ENCODE measurements around the gene SYNE1.
A peak's percentile ranks its signal among the peaks of the same experiment; 100 is the strongest.
"Not testable (repeated sequence)": the region's sequence is repeated elsewhere in the genome, so short reads cannot be mapped to it uniquely, and the experiment has no call there.

The SYNE1 gene, protein sequence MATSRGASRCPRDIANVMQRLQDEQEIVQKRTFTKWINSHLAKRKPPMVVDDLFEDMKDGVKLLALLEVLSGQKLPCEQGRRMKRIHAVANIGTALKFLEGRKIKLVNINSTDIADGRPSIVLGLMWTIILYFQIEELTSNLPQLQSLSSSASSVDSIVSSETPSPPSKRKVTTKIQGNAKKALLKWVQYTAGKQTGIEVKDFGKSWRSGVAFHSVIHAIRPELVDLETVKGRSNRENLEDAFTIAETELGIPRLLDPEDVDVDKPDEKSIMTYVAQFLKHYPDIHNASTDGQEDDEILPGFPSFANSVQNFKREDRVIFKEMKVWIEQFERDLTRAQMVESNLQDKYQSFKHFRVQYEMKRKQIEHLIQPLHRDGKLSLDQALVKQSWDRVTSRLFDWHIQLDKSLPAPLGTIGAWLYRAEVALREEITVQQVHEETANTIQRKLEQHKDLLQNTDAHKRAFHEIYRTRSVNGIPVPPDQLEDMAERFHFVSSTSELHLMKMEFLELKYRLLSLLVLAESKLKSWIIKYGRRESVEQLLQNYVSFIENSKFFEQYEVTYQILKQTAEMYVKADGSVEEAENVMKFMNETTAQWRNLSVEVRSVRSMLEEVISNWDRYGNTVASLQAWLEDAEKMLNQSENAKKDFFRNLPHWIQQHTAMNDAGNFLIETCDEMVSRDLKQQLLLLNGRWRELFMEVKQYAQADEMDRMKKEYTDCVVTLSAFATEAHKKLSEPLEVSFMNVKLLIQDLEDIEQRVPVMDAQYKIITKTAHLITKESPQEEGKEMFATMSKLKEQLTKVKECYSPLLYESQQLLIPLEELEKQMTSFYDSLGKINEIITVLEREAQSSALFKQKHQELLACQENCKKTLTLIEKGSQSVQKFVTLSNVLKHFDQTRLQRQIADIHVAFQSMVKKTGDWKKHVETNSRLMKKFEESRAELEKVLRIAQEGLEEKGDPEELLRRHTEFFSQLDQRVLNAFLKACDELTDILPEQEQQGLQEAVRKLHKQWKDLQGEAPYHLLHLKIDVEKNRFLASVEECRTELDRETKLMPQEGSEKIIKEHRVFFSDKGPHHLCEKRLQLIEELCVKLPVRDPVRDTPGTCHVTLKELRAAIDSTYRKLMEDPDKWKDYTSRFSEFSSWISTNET (N-terminal part only)

DNA sequence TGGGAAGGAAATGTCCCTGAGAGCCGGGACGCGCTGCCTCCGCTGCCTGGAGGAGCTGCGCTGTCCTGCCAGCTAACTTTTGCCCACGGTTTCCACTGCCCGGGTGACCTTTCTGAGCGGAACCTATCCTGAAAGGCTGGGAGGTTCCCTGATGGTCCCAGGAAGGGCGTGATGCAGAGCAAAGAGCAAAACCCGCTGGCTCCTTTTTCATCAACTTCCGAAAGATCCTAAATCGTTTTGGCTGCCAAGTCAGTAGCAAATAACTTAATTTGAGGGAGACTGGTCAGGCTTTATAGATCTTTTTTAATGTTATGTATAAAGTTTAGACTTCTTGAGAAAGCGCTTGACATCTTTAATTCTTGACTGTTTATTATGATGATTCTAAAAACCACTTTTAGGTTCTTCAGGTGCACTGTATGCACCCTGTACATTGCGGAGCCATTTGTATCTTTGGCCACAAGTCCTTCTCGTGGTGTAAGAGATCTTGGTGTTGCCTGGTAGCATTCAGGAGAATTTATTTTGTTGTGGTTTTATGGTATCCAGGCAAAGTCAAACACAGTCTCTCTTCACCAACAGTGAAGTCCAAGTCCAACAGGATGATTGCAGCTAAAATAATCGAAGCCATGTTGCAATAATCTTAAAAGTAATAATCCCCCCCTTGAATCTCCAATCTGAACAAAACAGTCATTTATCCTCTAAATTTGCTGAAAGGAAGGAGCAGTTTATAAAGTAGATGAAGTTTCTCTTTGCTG lies at the start of gene SYNE1:
Gene SYNE1, minus strand, starts transcription at position 67 of the 752 bp plus-strand sequence. CDS start 9,031 bp downstream, outside the sequence.
- DNase-seq (ENCODE audit: low read depth): no peak

DNA sequence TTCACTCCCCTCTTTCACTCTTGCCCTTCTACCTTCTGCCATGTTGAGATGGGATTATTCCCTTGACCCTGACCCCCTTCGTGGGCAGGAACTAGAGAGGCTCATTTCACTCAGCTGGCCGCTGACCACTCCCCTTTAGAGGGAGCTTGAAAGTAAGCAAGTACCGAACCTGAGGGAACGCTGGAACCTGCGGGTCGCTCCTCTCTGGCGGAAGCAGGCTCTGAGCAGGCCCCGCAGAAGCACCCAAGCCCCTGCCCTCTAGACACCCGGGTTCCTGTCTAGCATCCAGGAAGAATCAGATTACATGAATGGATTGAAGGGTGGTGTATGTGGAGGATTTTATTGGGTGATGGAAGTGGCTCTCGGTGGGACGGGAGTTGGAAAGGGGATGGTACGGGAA lies 48.7 kb upstream of the SYNE1 start:
- DNase-seq (ENCODE audit: low read depth): no peak

DNA sequence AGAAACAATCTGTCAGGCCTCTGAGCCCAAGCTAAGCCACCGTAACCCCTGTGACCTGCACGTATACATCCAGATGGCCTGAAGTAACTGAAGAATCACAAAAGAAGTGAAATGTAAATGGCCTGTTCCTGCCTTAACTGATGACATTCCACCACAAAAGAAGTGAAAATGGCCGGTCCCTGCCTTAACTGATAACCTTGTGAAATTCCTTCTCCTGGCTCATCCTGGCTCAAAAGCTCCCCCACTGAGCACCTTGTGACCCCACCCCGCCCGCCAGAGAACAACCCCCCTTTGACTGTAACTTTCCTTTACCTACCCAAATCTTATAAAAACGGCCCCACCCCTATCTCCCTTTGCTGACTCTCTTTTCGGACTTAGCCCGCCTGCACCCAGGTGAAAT lies 45.8 kb upstream of the SYNE1 start:
- DNase-seq (ENCODE audit: low read depth): not testable (repeated sequence)

DNA sequence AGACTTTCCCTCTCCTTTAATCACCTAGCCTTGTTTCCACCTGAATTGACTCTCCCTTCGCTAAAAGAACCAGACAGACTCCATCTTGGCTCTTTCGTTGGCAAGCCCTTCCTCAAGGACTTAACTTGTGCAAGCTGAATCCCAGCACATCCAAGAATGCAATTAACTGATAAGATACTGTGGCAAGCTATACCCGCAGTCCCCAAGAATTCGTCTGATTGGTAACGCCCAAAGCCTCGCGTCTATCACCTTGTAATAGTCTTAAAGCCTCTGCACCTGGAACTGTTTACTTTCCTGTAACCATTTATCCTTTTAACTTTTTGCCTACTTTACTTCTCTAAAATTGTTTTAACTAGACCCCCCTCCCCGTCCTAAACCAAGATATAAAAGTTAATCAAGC lies 45.0 kb upstream of the SYNE1 start:
- DNase-seq (ENCODE audit: low read depth): no peak

DNA sequence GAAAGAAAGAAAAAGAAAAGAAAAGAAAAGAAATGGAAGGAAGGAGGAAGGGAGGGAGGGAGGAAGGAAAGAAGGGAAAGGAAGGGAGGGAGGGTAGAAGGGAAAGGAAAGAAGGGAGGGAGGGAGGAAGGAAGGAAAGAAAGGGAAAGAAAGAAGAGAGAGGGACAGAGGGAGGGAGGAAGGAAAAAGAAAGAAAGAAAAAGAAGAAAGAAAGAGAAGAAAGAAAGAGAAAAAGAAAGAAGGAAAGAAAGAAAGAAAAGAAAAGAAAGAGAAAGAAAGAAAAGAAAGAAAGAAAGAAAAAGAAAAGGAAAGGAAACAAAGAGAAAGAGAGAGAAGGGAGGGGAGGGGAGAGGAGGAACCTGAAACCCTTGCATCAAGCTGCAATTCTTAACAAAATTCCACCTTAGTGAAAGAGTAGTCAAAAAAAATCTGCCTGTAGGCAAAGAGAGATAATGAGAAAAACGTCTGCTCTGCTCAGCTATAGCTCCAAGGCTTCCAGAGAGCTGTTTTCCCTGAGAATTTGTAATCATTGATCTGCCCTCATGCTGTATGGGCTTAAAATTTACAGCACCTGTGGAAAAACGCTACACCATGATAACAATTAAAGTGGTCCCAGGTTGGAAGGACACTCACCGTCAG lies 43.8 kb upstream of the SYNE1 start:
- no peak for DNase-seq (ENCODE audit: low read depth)

DNA sequence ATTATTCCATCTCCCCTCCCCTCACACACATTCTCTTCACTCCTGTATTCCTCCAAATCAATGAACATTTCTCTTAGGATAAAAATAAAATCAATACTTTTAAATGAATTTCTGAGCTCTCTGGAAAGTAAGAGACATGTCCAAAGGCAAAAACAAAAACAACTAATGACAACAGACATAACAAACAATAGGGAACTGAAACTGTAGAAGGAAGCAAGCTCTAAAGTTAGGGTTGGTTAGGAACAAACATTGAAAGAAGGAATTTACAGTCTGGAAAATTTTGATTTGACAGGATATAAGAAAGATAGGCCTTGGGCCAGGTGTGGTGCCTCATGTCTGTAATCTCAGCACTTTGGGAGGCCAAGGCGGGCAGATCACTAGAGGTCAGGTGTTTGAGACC lies 43.0 kb upstream of the SYNE1 start:
- no peak for DNase-seq (ENCODE audit: low read depth)

DNA sequence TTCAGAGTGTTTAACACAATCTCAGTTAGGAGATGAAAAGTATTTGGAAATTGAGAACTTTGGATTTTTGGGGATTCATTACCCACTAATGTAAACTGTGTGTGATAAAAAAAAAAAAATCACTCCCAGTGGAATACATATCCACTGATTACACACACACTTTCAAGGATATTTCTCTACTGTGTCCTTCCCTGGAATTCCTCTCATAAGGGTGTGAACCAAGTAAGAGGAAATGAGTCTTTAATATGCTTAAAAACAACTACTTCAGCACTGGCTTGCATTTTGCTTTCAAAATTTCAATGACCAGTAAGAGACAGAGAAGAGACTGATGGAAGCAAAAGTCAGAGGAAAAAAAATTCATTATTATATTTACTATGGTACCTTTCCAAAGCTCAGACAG lies 36.1 kb upstream of the SYNE1 start:
- no peak for DNase-seq (ENCODE audit: low read depth)

DNA sequence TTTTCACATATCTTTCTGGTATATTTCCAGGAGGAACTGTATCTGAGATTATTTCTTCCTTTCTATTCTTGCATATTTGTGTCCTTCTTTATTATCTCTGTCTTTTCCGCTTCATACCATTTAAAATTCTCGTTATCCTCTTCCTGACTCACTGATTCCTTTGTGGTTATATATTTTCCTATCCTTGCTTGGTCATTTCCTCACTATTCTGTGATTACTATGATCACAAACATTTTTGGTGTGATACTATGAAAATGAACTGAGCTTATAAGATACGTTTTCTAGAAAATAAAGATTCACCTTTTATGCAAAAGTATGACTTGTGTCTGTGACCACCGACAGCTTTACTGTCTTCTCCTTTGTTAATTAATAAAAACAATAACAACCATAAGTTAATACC lies 34.0 kb upstream of the SYNE1 start:
- no peak for DNase-seq (ENCODE audit: low read depth)

DNA sequence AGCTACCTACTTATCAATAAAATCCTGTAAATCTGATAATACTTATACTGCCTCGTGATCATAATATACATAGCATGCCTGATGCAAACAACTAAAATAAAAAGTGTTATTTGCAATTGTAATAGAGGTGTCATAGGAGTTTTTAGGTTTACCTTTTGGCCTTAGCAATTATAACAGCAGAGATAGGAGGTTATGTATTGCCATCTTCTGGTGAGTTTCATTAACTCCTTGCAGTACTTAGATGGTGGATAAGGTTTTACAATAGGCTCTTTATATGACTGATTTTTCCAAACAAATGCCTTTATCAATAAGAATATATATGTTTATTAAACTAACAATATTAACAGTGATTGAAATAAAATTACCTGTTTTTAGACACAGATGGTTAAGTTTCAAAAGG lies 32.7 kb upstream of the SYNE1 start:
- DNase-seq (ENCODE audit: low read depth): no peak

DNA sequence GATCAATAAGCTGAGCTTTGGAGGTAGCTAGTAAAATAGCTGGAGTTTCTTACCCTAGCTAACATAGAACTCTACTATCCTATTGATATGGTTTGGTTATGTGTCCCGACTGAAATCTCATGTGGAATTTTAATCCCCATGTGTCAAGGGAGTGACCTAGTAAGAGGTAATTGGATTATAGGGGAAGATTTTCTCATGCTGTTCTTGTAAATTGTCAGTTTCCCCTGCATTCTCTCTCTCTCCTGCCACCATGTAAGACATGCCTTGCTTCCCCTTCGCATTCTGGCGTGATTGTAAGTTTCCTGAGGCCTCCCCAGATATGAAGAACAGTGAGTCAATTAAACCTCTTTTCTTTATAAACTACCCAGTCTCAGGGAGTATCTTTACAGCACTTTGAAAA lies 24.6 kb upstream of the SYNE1 start:
- no peak for DNase-seq (ENCODE audit: low read depth)

DNA sequence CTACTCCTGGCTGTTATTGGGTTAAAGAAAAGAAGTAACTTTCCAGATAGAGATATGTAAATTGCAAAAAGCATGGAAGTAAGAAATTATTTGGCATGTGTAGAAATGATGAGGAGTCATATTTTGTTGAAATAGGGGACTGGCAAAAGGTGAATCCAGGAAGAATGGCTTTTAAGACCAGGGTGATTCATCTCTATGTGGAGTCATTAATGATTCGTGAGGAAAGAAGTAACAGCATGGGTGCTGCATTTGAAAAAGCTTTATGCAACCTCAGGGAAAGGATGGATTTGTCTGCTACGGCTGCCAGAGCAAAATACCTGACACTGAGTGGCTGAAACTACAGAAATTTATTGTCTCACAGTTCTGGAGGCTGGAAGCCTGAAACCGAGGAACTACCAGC lies 14.8 kb upstream of the SYNE1 start:
- no peak for DNase-seq (ENCODE audit: low read depth)

DNA sequence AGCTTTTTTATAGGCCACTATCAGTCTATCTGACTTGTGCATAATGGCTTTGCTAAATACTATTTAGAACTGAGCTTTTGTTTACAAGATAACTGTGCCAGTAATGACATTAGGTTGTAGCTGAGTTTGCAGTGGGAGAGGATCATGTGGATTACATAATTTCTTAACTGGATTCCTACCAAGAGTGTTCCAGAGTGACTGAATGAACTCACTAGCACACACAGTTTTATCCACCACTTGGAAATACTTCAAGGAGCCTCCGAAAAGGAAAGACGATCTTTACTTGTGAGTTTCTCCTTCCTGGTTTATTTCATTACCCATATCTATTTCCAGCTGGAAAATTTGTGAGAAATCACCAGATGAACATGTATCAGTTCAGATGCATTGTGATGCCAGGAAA lies 10.9 kb upstream of the SYNE1 start:
- DNase-seq (ENCODE audit: low read depth): no peak

DNA sequence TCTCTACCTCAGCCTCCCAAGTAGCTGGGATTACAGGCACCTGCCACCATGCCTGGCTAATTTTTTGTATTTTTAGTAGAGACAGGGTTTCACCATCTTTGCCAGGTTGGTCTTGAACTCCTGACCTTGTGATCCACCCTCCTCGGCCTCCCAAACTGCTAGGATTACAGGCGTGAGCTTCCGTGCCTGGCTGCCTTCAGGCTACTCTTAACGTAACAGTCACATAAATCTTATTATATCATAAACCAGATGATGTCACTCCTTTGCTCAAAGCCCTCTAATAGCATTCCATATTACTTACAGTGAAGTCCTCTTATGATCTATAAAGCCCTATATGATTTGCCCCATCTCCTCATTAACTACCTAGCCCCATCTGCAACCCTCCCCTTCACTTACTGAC lies 9.6 kb upstream of the SYNE1 start:
- not testable (repeated sequence) for DNase-seq (ENCODE audit: low read depth)

DNA sequence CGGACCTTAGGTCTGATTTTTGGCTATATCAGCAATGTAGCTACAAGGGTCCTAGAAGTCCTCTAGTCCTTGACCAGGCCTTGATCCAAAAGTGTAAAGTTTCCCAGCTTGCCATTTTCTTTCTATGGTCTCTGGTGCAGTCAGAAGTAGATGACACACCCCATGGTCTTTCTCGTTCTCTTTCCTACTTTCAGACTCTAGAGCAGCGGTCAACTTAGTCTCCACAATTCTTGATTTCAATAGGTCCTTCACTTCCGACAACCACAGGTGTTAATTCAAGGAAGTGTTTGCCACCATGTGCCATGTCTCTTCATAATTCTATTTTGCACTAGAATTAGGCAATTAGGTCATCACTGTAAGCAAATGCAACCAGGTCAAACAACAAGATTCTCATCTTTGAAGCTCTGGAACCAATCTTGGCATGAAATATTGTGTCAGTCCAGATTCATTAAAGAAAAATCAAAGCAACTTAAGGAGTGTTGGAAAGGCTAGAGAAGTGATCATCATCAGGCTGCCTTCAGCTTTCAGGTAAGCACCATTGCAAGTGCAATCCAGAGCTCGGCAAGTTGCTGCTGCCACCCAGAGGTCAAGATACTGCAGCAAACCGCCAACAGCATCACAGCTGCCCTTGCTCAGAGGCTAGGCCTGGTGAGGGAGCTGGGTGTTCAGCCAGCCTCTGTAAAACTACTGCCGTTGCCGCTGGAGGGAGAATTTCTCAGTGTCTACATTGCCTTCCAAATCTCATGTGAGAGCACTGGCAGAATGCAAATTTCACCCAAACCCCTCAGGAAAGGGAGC lies 5.6 kb upstream of the SYNE1 start:
- DNase-seq (ENCODE audit: low read depth): peak; percentile 12

DNA sequence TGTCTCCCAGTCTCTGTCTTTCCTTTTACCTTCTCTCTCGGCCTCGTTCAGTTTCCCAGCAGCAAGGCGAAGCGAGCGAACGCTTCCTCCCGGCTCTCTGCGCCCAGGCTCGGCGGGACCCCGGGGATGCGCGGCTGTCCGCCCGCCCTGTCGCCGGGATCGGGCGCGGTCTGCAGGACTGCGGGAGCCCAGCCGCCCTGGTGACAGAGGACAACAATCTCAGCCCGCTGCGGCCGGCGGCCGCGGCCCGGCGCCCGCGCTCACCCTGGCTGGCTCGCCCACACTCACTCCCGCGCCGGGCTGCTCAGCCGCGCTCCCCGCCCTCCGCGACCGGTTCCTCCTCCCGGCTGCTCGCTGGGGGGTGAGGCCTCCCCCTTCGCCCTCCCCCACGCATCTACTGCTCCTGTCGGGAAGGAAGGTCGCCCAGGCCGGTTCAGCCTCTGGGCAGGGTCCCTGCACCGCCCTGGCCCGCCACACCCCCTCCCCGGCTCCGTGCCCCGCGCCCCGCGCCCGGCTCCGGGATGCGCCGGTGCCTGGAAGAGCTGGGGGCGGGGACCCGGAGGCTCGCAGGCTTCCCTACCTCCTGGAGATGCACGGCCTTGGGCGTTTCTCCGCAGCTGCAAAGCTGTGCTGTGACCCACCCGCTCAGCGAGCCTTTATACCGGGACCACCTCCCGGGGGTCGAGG lies 410 bp downstream of the SYNE1 start:
- no peak for DNase-seq (ENCODE audit: low read depth)

DNA sequence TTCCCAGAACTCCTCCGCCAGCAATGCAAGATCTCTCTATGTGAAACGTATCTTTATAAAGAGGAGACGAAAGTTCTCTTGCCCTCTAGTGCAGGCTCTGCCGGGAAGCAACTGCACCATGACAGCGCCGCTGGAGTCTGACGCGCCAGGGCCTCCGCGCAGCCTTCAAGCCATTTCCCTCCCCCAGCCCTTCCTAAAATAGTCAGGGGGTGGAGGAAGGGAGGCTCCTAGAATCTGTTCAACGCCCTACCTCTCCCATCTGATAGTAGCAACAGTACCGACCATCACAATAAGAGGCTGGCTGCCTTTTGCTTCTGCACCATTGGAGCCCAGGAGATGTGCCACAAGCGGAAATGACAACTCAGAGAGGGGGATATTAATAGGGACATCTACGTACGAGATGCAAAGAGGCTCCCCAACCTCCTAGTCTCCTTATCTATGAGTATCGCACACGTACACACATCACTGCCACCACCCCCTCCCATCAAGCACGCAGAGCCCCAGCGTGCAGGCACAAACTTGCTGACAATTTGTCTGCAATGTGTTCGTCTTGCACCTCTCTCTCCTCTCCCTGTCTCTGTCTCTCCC lies 1.0 kb downstream of the SYNE1 start:
- no peak for DNase-seq (ENCODE audit: low read depth)

DNA sequence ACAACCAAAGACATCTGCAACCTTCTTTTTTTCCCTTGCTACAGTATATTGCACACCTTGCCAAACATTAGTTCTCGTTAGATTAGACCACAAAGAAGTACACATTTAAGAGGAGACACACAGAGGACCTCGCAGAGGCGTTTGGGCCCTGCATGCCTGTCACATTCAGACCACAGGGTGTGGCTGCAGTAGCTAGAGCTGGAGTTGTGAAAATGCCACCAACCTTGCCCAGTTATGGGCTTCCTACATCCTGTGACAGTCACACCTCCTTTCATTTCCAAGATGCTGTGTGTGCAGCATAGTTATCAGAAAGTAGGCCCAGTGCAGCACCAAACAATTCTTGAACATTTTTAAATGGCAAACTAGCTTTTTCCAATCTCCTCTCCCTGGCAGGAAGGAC lies 2.4 kb downstream of the SYNE1 start:
- no peak for DNase-seq (ENCODE audit: low read depth)

DNA sequence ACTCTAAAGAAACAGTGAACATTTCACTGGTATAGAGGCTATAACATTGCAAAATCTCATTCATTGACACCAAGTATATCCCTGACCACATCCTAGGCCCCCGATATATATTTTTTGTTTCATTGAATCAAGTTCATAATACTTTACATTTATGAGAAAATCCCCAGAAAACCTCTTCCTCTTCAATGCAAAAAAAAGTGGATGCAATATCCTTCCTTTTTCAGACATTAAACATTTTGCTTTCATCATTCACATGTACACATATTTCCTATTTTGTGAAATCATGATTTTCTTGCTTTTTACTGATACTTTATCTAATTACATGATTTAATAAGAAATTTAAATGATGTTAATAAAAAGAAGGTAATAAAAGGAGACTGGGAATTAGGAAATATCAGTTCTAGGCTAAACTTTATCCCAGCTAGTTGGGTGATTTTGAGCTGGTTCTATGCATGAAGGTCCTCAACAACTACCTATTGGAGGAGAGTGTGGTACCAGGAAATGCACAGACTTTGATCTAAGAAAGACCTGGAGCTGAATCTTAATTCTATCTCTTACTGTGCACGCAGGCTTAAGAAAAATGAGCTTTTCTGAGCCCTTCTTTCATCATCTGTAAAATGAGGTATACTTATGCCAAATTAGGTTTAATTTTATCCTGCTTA lies 4.9 kb downstream of the SYNE1 start:
- no peak for DNase-seq (ENCODE audit: low read depth)

DNA sequence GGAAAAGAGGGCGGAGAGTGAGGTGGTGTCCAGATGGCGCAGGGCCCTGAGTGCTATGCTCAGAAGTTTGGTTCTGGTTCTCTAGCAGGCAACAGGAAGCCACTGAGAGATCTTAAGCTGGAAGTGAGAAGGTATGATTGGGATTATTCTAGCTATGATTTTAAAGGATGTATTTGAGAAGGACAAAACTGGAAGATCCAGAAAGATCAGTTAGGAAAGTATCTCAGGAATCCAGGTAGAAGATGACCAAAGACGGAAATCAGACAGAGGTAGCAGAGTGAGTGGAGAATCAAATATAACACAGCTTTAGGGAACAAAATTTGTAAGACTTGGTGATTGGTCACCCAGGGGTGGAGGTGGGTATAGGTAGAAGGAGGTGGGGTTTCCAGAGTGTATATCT lies 5.8 kb downstream of the SYNE1 start:
- DNase-seq (ENCODE audit: low read depth): no peak
